ENCODE measurements around the gene TMEM18. TPM values are rescaled to one million over a fixed set of nuclear protein-coding genes. Genes with fewer than 3 reads are reported as not detected.

The TMEM18 gene
- total RNA-seq, 1 donor from 2014 or later = 9.4 TPM

GRCh38 chr2:675051-675450 is 2.2 kb downstream of the TMEM18 start:
- intact Hi-C loops (cut with micrococcal nuclease) = no loop called here
- ATAC-seq (no peak), DNase-seq (no peak)

- DNase-seq (no peak), ATAC-seq (no peak)
- intact Hi-C loops (cut with micrococcal nuclease) = no loop called here
Measured at GRCh38 chr2:674321-674985, 2.8 kb downstream of the TMEM18 start.

GRCh38 chr2:673615-674320 is 3.4 kb downstream of the TMEM18 start:
- no peak for DNase-seq
- intact Hi-C loops (cut with micrococcal nuclease) = no loop called here

GRCh38 chr2:673016-673415 is 4.2 kb downstream of the TMEM18 start:
- intact Hi-C loops (cut with micrococcal nuclease) = no loop called here
- ATAC-seq (no peak), DNase-seq (no peak)

More at GRCh38 chr2:673615-674320, 3.4 kb downstream of the TMEM18 start:
- no peak for ATAC-seq

- no peak for DNase-seq
- no peak for ATAC-seq
- intact Hi-C loops (cut with micrococcal nuclease) = no loop called here
Measured at GRCh38 chr2:672606-672905, 4.7 kb downstream of the TMEM18 start.

- DNase-seq (no peak), ATAC-seq (no peak)
- intact Hi-C loops (cut with micrococcal nuclease) = no loop called here
Measured at GRCh38 chr2:671787-672605, 5.2 kb downstream of the TMEM18 start.

- DNase-seq (no peak), ATAC-seq (no peak)
- intact Hi-C loops (cut with micrococcal nuclease) = no loop called here
Measured at GRCh38 chr2:671072-671471, 6.1 kb downstream of the TMEM18 start.

- DNase-seq (no peak), ATAC-seq (no peak)
- intact Hi-C loops (cut with micrococcal nuclease) = no loop called here
Measured at GRCh38 chr2:670637-671036, 6.6 kb downstream of the TMEM18 start.

- DNase-seq (no peak), ATAC-seq (no peak)
Measured at GRCh38 chr2:669323-669722, 7.9 kb downstream of the TMEM18 start.

GRCh38 chr2:668000-668398 is 9.2 kb downstream of the TMEM18 start:
- intact Hi-C loops (cut with micrococcal nuclease) = no loop called here
- ATAC-seq = no peak

More at GRCh38 chr2:669323-669722, 7.9 kb downstream of the TMEM18 start:
- intact Hi-C loops (cut with micrococcal nuclease) = no loop called here

GRCh38 chr2:667332-667999 is 9.7 kb downstream of the TMEM18 start:
- intact Hi-C loops (cut with micrococcal nuclease) = no loop called here
- DNase-seq = no peak
- ATAC-seq = peak; percentile 28

More at GRCh38 chr2:668000-668398, 9.2 kb downstream of the TMEM18 start:
- no peak for DNase-seq

- no peak for DNase-seq
- intact Hi-C loops (cut with micrococcal nuclease) = no loop called here
- no peak for ATAC-seq
Measured at GRCh38 chr2:666441-666840, 10.8 kb downstream of the TMEM18 start.

GRCh38 chr2:665340-666073 is 11.7 kb downstream of the TMEM18 start:
- DNase-seq (no peak), ATAC-seq (no peak)
- intact Hi-C loops (cut with micrococcal nuclease) = no loop called here

- DNase-seq (no peak), ATAC-seq (no peak)
- intact Hi-C loops (cut with micrococcal nuclease) = no loop called here
Measured at GRCh38 chr2:664063-664462, 13.1 kb downstream of the TMEM18 start.

- intact Hi-C loops (cut with micrococcal nuclease) = no loop called here
- DNase-seq (no peak), ATAC-seq (no peak)
Measured at GRCh38 chr2:663221-663620, 14.0 kb downstream of the TMEM18 start.

- no peak for DNase-seq
- intact Hi-C loops (cut with micrococcal nuclease) = no loop called here
- ATAC-seq = no peak
Measured at GRCh38 chr2:661360-661635, 15.9 kb downstream of the TMEM18 start.

GRCh38 chr2:660586-661359 is 16.4 kb downstream of the TMEM18 start:
- DNase-seq (no peak), ATAC-seq (no peak)
- intact Hi-C loops (cut with micrococcal nuclease) = no loop called here

GRCh38 chr2:660029-660428 is 17.2 kb downstream of the TMEM18 start:
- intact Hi-C loops (cut with micrococcal nuclease) = no loop called here

GRCh38 chr2:658426-658825 is 18.8 kb downstream of the TMEM18 start:
- intact Hi-C loops (cut with micrococcal nuclease) = no loop called here
- no peak for DNase-seq
- ATAC-seq = no peak

More at GRCh38 chr2:660029-660428, 17.2 kb downstream of the TMEM18 start:
- ATAC-seq = no peak
- DNase-seq = no peak
